GM19463 (cell line): ENCODE measurements around the gene HCST.
"Not testable (repeated sequence)": the region's sequence is repeated elsewhere in the genome, so short reads cannot be mapped to it uniquely, and the experiment has no call there.

Experiments
- ATAC-seq: cut with Tn5 transposase; IDR thresholded peaks from one replicate; pipeline ENCODE4 v1.9.1; 2021; ENCODE audit warnings: mild to moderate bottlenecking, moderate library complexity; ENCODE audit not compliant: unreplicated experiment

The HCST gene

GRCh38 chr19:35879068-35879467 lies 23.3 kb upstream of the HCST start:
- ATAC-seq: no peak

- ATAC-seq: no peak
Measured at GRCh38 chr19:35879770-35880317, 22.5 kb upstream of the HCST start.

GRCh38 chr19:35882114-35882832 lies 20.1 kb upstream of the HCST start:
- no peak for ATAC-seq

GRCh38 chr19:35883882-35884281 lies 18.4 kb upstream of the HCST start:
- no peak for ATAC-seq

- no peak for ATAC-seq
Measured at GRCh38 chr19:35885225-35885738, 17.0 kb upstream of the HCST start.

- ATAC-seq: no peak
Measured at GRCh38 chr19:35885904-35886303, 16.4 kb upstream of the HCST start.

GRCh38 chr19:35887197-35887596 lies 15.1 kb upstream of the HCST start:
- ATAC-seq: no peak

- ATAC-seq: no peak
Measured at GRCh38 chr19:35888398-35888797, 13.9 kb upstream of the HCST start.

GRCh38 chr19:35889370-35890112 lies 12.8 kb upstream of the HCST start:
- ATAC-seq: no peak

GRCh38 chr19:35890113-35890650 lies 12.1 kb upstream of the HCST start:
- no peak for ATAC-seq

- not testable (repeated sequence) for ATAC-seq
Measured at GRCh38 chr19:35891819-35892218, 10.5 kb upstream of the HCST start.

GRCh38 chr19:35894342-35894741 lies 8.0 kb upstream of the HCST start:
- ATAC-seq: no peak

- ATAC-seq: no peak
Measured at GRCh38 chr19:35895911-35896642, 6.3 kb upstream of the HCST start.

- no peak for ATAC-seq
Measured at GRCh38 chr19:35896643-35897040, 5.7 kb upstream of the HCST start.

GRCh38 chr19:35897706-35898451 lies 4.5 kb upstream of the HCST start:
- no peak for ATAC-seq

GRCh38 chr19:35898499-35898809 lies 3.9 kb upstream of the HCST start:
- no peak for ATAC-seq

- ATAC-seq: peak; percentile 45
Measured at GRCh38 chr19:35899547-35900214, 2.6 kb upstream of the HCST start.

GRCh38 chr19:35901055-35901644 lies 1.2 kb upstream of the HCST start:
- ATAC-seq: no peak

- ATAC-seq: no peak
Measured at GRCh38 chr19:35902870-35903475, 644 bp downstream of the HCST start.
